Fibroblast of lung (primary cell): ENCODE measurements around the gene SLC9A8.

Source experiments
- CTCF ChIP-seq, 2 donors: IDR thresholded peaks in 1 of 2; conservative IDR thresholded peaks in 1 of 2; 1 replicate in 1 of 2; 2 replicates in 1 of 2; pipeline ENCODE4 v1.5.1; 2011 to 2012; ENCODE audit warnings: low read length in 2 of 2, control low read depth in 1 of 2, inconsistent platforms in 1 of 2, low read depth in 1 of 2, mild to moderate bottlenecking in 1 of 2
- EZH2 ChIP-seq: IDR thresholded peaks from 2 replicates; pipeline ENCODE4 v1.5.1; 2012; ENCODE audit warnings: low read length, control low read depth, mild to moderate bottlenecking; ENCODE audit errors: missing control alignments

- TF ChIP-seq CTCF (conservative IDR thresholded peaks at IDR 0.05 in 1 of 2, IDR thresholded peaks at IDR 0.05 in 1 of 2; ENCODE audit: low read depth in 1 of 2, low read length in 2 of 2), result no peak
- TF ChIP-seq EZH2, result no peak
Observed at GRCh38 chr20:49938173-49939163, 125.8 kb downstream of the SLC9A8 start.
